Measurements from ENCODE around the gene CGNL1. TPM values are rescaled to one million over a fixed set of nuclear protein-coding genes. Genes with fewer than 3 reads are reported as not detected.

The CGNL1 gene
- polyA plus RNA-seq, 1 donor: 7.8 TPM

- Histone ChIP-seq H3K4me3 (ENCODE audit: low read length) (peak overlapping the region; percentile 41), H3K27me3 (ENCODE audit: control insufficient read depth, insufficient read depth, low read length) (no peaks in the 10 kb centered on the region), H3K4me1 (ENCODE audit: control insufficient read depth, insufficient read depth, low read length) (peaks cover 50% of the 10 kb centered on the region), H3K27ac (ENCODE audit: low read length) (peak overlapping the region; percentile 88), H3K9me3 (ENCODE audit: control insufficient read depth, low read depth, low read length) (no peaks in the 10 kb centered on the region), H3K36me3 (ENCODE audit: control insufficient read depth, insufficient read depth, low read length) (peaks cover 5% of the 10 kb centered on the region)
- no CpG with 5 or more reads among the region's 10 CpGs for WGBS (ENCODE audit: insufficient coverage, low lambda C conversion rate)
- DNase-seq: peak; percentile 75 to 89
These were observed 223.0 kb downstream of the CGNL1 start for GRCh38 chr15:57599296-57599810.

GRCh38 chr15:57600197-57600596 lies 223.9 kb downstream of the CGNL1 start:
- no CpG with 5 or more reads among the region's 1 CpG for WGBS (ENCODE audit: insufficient coverage, low lambda C conversion rate)
- H3K4me3 ChIP-seq (ENCODE audit: low read length): peak overlapping the region; percentile 41
- H3K27me3 ChIP-seq (ENCODE audit: control insufficient read depth, insufficient read depth, low read length): no peaks in the 10 kb centered on the region
- H3K36me3 ChIP-seq (ENCODE audit: control insufficient read depth, insufficient read depth, low read length): peaks cover 12% of the 10 kb centered on the region
- H3K9me3 ChIP-seq (ENCODE audit: control insufficient read depth, low read depth, low read length): no peaks in the 10 kb centered on the region
- H3K4me1 ChIP-seq (ENCODE audit: control insufficient read depth, insufficient read depth, low read length): peaks cover 45% of the 10 kb centered on the region
- H3K27ac ChIP-seq (ENCODE audit: low read length): peak overlapping the region; percentile 88
- no peak for DNase-seq

Other genes with a start within 250 kb of the CGNL1 start
- 17.5 TPM for gene MYZAP, start 215.4 kb downstream of the CGNL1 start, polyA plus RNA-seq